Inflammatory macrophage treated with lipopolysaccharide for 1 hour (primary cell): Measurements from ENCODE around the gene FHIT.
A peak's percentile ranks its signal among the peaks of the same experiment; 100 is the strongest.
"Not testable (repeated sequence)": the region's sequence is repeated elsewhere in the genome, so short reads cannot be mapped to it uniquely, and the experiment has no call there.

Experiments used
- DNase-seq, 2 donors: peaks; one replicate each; pipeline ENCODE4 v3.0.0-alpha.2; 2020 to 2022

Gene FHIT

DNA sequence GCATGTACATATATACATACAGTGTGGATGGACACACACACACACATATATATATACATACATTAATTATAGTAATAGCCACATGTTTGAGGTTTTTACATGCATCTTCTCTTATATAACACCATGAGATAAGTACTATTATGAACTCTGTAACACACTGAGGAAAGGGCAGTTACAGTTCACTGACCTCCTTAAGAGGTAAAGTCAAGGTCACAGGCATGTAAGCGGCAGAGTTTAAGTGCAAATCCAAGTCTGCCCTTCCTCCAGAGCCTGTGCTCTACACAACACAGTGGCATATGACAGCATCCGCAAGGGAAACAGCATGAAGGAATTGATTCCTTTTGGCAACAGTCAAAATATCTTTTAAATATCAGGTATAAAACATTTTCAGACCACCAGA, 26.4 kb downstream of the FHIT start:
- no peak for DNase-seq

DNA sequence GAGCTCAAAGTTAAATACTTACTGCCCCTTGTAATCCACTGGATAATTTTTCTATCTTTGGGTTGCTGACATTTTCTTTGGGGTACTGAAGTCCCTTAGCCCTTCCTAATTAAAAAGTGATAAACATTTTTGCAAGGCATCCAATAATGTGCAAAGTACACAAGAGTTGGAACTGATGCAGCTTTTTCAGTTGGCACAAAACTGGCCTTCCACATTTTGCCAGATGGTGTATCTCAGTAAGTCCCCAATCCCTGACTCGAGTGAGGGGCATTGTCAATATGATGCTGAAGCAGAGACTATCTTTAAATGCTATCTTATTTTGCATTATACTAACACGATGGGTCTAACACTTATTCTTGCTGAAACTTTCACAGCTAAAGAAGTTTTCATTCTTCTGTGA, 27.8 kb downstream of the FHIT start:
- no peak for DNase-seq

DNA sequence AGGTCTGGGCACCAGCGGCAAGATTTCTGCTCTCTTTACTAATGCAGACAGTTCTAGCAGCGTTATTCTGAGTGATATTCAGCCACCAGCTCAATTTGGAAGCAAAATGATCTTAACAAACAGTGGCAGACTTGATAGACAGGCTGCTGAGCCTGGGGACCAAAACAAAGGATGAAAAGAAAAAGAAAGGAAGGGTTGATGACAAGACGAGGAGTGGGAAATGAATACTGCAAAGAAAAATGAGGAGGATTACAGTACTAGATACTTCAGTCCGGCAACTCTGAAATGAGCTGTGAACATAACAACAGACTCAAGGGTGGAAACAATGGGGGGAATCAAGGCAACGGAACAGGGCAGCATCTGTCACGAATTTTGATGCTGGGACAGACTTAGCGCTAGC, 28.8 kb downstream of the FHIT start:
- no peak for DNase-seq

DNA sequence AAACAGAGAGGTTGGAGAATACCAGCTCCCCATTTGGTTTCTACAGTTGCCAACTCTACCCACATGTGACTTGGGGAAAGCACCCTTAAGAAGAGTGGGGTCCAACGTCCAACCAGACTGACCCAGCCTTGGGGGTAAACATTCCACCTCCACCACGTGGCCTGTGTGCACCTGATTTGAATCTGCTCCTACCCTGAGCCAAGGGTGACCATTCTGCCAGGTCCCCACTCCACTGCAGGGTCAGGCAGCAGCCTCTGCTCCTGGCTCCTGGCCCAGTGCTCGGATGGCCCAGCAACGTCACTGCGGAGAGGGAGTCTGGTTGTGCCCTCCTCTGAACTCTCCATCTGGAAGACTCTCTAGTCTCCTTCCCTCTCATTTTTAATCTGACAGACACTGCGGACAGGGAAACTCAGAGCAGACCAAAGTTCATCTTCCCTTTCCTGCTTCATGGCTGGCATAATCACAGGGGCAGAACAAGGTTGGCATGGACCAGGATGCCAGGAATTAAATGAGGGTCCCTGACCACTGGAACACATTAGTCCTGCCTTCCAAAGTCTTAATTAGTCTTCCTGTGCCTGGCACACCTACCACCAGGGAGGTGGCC, 29.4 kb downstream of the FHIT start:
- no peak for DNase-seq

DNA sequence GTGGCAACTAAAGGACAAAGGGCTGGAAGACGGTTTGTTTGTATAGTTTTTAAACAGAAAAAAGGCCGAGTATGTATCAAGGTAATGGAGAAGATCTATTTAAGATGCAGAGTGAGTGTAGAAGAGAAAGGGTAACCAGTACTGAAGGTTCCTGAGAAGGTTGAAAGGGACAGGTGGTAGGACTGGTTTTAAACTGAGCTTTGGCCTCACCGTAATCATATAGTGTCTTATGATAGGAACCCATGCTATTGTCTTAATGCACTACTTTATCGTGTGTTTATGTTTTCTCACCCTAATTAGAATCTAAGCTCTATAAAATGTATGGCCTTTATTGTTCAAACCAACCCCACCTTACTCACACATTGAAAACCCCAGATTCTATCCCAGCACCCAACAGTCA, 32.7 kb downstream of the FHIT start:
- no peak for DNase-seq

DNA sequence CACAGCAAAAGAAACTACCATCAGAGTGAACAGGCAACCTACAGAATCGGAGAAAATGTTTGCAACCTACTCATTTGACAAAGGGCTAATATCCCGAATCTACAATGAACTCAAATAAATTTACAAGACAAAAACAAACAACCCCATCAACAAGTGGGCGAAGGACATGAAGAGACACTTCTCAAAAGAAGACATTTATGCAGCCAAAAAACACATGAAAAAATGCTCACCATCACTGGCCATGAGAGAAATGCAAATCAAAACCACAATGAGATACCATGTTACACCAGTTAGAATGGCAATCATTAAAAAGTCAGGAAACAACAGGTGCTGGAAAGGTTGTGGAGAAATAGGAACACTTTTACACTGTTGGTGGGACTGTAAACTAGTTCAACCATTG, 35.1 kb downstream of the FHIT start:
- DNase-seq, result not testable (repeated sequence)

DNA sequence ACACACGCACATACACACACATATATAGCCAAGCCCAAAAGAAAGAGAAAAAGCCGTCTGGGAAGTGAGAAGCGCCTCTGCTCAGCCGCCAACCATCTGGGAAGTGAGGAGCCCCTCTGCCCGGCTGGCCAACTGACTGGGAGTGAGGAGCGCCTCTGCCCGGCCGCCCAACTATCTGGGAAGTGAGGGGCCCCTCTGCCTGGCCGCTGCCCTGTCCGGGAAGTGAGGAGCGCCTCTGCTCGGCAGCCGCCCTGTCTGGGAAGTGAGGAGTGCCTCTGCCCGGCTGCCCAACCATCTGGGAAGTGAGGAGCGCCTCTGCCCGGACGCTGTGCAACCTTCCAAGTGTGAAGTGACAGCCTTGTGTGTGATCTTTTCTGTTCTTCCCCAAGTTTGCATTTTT, 49.2 kb downstream of the FHIT start:
- DNase-seq, result no peak

DNA sequence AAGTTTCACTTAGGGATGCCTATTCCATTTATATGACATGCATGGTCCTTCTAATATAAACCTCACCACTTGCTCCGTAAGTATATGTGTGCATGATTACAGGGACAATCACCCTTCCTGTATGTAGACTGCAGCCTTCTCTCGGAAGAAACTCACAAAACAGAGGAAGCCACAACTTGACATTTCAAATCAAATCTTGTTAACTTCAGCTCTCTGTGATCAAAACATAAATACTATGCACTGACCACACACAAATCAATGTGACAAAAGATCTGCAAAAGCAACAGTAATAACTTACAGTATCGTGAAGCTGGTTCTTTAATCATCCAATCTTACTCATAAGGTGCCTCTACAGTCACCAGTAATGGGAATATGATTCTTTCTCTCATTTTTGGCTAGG, 50.2 kb downstream of the FHIT start:
- no peak for DNase-seq

DNA sequence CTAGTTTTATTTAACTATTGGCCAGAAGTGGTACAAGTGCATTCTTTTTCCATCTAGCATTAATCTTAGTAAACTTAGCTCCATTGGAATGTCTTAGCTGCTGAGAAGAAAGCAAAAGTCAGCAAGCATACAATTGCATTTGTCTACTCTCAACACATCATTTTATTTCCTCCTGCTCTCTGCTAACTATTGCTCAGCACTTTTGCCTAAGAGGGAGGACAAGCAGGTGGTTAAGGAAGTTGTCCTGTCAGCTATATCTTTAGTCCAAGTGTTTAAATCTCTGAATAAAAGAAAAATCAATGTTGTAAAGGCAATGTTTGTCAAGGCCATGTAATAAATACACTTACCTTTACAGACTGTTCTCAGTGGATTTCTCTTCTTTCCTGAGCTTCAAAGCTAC, 51.0 kb downstream of the FHIT start:
- DNase-seq, result no peak

DNA sequence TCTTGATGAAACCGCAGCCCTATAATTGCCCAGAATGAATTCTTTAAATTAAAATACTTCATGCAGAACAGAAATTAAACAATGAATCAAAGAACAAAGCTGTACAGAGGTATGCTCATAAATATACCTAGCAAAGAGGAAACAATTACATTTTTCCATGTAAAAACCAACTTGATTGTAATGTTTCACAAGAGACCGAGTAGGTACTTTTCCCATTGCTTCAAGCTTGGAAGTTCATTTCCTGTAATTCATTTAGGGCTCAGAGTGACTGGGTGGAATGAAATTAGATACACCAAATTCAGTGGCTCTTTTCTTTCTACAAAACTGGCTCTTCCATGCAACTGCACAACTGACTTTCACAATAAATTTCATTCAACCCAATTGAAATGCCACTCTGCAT, 51.4 kb downstream of the FHIT start:
- no peak for DNase-seq

DNA sequence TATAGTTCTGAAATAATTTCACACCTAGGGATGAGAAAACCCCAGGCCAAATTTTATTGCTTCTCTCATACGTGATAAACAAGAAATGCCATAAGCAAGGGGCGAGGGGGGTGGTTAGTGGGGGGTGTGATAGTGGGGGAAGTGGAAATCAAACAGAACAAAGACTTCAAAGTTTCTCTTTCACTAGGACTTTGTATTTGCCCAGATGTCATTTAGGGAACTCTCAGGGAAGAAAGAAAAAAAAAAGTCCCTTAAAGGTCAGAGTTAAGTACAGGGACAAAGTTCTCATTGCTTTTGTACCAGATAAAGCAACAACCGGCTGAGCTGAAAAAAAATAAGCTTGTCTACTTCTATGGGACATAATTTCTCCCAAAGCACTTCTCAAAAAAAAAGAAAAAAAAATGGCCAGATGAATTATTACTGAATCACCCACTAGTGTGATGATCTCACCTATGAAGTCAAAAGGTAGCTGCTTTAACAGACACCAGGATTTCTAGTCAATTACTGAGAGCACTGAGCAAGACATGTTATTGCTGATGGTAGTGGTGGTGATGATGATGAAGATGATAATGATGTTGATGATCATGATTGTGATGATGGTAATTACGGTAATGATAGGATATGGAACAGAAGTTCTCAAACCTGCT, 56.2 kb downstream of the FHIT start:
- no peak for DNase-seq

DNA sequence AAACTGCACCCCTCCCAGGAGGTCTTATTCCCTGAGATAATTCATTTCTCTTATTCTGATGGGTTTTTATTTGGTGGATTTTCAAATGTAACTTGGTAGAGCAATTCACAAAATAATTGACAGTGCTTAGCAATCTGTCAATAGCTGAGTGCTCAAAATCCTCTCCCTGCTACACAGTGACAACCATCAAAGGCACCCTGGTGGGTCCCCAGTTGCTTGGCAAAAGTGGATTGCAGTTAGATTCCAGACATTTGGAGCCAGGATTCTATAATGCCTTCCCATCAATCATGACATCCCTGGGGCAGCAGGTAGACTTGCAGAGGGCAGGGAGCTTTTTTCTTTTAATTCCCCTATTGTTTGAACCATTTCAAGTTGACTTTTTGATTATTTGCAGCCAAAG, 59.0 kb downstream of the FHIT start:
- DNase-seq, result no peak

DNA sequence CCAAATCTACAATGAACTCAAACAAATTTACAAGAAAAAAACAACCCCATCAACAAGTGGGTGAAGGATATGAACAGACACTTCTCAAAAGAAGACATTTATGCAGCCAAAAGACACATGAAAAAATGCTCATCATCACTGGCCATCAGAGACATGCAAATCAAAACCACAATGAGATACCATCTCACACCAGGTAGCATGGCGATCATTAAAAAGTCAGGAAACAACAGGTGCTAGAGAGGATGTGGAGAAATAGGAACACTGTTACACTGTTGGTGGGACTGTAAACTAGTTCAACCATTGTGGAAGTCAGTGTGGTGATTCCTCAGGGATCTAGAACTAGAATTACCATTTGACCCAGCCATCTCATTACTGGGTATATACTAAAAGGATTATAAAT, 61.0 kb downstream of the FHIT start:
- not testable (repeated sequence) for DNase-seq

DNA sequence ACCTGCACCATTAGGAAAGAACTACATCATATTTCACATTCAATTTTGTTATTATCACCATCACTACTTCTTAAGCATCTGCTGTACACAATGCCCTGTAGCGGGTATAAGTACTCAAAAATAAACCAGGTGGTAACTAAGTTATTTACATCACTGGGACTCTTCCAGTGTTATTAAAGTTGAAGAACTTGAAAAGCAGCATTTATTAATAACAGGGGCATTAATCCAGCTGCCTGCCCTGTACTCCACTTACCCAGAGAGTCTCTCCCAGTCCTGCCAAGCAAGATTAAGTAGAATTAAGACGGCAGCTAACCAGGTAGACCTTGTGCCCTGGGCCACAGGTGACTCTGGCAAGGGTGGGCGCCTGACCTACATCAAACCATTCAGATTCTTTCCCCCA, 65.2 kb downstream of the FHIT start:
- DNase-seq, result no peak

DNA sequence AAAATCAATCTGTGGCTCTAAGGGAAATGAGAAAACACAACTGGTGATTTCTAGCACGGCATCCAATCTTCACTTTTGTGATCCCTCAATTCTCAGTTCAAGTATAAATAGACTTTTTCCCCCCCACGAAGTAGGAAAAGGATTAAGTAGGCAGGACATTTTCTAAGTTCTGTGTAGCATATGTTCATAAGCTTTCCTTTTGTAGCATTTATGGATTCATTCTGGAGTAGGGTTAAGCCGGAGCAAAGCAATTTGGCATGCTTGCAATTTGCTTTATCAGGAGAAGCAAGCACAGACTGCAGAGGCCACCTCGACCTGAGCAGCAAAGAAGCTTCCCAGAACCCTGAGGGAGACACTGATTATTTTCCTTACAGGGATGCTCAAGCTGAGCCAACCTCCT, 66.3 kb downstream of the FHIT start:
- no peak for DNase-seq

DNA sequence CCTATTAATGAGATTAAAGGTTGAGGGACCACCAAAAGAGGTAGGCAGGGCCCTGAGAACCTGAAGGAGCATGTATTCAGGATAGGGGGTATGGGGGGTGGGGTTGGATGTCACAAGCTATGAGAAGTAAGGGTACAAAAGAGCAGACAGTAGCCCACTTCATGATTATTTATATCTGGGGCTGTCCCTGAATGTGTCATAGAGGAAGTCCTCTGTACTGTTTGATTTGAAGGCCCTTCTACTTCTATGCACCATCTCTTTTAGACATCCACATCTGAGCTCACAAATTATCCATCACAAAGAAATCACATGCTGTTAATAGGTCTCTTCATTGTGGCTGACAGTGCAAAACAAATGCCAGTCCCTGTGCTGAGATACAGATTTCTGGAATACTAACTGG, 68.6 kb downstream of the FHIT start:
- DNase-seq, result peak in 1 of 2 donors; percentile 0

DNA sequence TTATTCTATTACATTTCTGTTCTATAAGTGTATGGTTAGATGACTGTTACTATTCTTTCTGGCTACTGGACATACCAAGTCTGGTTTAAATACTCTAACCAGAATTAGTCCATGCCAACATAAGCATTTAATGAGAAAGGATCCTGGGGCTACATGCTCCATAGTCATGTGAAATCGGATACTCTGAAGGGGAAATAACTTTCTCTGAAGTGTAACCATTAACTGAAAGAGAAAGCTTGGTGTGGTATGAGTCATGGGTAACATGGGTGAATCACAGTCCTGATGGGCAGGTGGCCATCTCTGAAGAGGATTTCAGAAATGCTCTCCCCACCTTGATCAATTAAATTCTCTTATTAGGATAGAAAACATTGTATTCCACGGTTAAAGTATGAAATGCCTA, 69.4 kb downstream of the FHIT start:
- DNase-seq, result peak; percentile 8 to 31

DNA sequence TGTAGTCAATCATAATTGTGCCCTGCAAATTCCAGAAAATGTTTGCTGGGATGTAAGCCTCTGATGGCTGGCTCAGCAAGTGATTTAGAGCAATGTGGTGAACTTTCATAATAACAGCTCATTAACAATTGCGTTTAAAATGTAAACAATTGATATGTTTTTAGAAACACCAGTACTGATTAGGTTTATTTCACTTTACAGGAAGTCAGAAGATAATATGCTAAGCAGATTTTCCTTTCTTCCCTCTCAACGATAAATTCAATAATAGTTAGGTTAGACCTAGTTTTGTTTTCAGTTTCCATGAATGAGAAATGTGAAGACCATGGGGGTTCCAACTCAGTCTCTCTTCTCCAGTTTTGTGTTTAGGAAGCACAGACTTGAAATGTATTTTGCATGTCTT, 71.0 kb downstream of the FHIT start:
- no peak for DNase-seq

DNA sequence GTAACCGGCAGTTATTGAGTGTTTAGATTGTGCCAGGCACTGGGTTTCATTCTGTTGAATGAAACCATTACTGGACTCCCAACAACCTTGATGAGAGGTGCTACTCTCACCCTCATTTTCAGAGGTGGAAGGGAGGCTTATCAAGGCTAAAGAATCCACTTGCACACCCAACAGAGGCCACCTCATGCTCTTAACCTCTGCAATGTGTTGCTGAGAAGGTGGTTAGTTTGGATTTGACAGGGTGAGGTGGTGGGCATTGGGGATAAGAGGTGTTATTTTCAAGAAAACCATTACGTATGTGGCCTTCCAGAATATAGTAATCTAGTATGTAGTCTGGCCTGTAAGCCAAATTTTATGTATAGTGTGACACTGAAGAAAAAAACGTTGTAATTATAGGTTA, 73.1 kb downstream of the FHIT start:
- no peak for DNase-seq

DNA sequence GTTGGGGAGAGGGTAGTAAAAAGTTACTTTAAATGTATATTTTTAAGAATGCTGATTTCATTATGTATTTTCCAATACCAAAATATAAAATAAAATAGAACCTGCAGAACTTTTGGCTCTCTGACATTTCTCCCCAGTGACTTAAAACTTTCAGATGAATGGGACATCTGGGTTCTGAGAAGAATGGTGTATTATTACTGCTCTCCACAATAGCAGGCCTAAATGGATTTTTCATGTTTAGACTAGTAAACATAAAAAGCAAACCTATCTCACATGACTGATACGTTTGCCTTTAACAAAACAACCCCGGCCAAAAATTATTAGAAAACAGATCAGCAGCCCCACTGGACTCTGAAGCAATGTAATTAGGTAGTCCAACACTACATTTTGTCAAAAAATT, 73.8 kb downstream of the FHIT start:
- no peak for DNase-seq

DNA sequence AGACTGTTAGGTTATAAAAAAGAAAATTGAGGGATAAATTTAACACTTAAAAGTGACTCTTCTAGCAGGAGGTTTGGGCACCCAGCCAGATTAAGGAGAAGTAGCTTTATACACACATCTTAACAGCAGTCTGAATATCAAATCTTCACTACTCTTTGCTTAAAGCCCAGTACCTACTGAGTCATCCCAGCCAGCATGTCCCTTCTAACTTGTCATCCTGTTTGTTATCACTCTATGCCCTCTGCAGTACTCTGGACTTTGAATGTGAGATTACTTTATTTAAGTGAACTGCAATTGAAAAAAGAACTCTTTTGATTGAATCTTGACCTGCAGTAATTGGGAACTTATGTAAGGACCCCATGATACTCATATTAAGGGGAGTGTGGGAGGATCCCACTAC, 77.6 kb downstream of the FHIT start:
- DNase-seq, result no peak

DNA sequence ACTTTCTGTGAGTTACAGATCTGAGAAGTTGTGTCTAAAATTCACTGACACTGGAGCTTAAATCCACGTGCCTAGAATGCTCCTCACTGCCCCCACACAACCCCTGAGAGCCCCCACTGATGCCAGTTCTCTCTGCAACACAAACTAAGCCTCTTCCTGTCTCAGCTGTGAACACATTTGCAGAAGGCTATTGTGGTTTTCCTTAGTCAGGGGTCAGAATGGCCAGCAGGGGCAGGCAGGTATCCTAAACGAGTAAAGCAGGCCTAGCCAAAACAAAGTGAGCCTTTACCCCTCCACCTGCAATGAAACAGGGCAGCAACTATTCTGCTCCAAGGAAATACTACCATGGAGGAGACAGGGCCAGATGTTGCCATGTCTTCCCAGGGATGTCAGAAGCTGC, 78.6 kb downstream of the FHIT start:
- no peak for DNase-seq

DNA sequence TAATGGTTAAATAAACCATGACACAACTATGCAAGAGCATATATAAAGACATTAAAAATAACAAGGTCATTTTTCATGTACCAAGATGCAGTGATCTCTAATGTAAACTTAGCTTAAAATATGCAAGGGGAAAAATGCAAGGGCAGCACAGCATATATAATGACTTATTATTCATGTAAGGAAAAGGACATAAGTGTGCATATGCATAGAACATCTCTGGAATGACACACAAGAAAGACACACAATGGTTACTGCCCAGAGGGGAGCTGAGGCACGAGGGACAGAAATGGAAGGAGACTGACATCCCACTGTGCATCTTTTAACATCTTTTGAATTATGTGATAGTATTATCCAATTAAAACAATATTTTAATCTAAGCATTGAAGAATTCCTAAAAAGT, 79.0 kb downstream of the FHIT start:
- no peak for DNase-seq

DNA sequence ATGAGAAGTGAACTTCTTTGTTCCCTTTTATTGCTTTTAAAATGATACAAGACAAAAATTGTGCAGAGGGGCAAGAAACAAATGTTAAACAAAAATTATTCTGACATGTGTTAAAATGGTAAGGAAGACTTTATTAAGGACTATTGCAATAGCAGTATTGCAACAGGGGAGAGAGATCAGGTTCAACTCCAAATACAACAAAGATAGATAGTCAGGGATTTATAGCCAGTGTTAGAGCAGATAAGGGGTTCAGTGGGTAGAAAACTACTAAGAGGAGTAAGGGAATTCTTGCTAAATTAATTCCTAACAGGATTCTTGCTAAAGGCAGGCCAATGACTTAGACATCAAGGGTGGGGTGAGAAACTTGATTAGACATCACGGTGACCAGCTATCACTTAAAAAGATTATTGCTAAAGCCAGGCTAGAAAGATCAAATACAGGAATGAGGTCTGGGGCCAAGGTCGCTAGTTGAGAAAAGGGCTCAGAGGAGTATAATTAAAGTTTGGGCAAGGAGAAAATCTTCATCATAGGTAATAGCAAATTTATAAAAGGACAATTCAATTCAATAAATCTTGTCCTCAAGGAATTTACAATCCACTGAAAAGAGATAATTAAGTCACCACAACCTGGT, 81.5 kb downstream of the FHIT start:
- no peak for DNase-seq

DNA sequence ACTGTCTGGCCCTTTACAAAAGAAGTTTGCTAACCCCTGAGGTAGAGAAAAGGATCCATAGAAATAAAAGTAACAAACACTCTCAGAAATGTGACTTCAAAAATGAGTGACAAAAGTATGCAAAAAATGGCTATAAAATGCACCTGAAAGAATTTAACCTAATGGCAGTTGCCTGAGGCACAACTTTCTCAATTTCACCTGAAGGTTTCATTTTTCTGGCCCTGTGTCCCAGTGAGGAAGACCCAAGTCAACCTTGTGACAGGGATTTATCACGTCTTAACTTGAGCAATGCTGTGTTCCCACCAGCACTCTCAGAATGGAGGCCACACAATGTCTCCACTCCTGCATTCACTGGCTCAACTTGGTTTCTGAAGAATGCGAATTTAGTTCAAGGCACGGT, 83.0 kb downstream of the FHIT start:
- no peak for DNase-seq
